ENCODE results near the gene INF2. TPM values are rescaled to one million over a fixed set of nuclear protein-coding genes. Genes with fewer than 3 reads are reported as not detected.

Gene INF2
- total RNA-seq, 6 donors from 2014 or later = 65.2 to 259 (median 131) TPM

DNA sequence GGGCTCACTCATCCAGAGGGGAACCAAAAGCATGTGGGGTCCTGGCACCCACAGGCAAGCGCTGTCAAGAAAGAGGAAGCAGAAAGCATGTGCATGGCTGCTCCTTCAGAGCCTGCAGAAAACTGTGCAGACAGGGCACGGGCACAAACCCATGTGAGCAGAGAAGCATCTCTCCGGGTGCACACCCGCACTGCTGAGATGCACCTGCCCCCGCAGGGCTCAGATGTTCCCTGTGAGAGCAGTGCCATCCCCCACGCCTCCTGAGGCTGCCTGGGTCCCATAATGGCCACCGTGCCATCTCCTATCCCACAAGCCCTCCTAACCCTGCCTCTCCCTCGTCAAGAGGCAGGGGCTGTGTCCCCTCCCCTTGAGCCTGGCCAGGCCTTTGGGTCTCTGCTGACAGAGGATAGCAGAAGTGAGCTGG lies 32.3 kb upstream of the INF2 start:
- Histone ChIP-seq H3K9me3 (peaks cover 0 to 11% (median 0%) of the 10 kb centered on the region in 4 donors), H3K4me1 (peaks cover 0 to 7% (median 0%) of the 10 kb centered on the region in 4 donors), H3K27me3 (peaks cover 0 to 8% (median 3%) of the 10 kb centered on the region in 4 donors), H3K4me3 (no peak overlapping the region), H3K27ac (no peak overlapping the region), H3K36me3 (no peaks in the 10 kb centered on the region)
- no peak for TF ChIP-seq EP300 (IDR thresholded peaks at IDR 0.05)
- TF ChIP-seq, protein P1, sequence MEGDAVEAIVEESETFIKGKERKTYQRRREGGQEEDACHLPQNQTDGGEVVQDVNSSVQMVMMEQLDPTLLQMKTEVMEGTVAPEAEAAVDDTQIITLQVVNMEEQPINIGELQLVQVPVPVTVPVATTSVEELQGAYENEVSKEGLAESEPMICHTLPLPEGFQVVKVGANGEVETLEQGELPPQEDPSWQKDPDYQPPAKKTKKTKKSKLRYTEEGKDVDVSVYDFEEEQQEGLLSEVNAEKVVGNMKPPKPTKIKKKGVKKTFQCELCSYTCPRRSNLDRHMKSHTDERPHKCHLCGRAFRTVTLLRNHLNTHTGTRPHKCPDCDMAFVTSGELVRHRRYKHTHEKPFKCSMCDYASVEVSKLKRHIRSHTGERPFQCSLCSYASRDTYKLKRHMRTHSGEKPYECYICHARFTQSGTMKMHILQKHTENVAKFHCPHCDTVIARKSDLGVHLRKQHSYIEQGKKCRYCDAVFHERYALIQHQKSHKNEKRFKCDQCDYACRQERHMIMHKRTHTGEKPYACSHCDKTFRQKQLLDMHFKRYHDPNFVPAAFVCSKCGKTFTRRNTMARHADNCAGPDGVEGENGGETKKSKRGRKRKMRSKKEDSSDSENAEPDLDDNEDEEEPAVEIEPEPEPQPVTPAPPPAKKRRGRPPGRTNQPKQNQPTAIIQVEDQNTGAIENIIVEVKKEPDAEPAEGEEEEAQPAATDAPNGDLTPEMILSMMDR (IDR thresholded peaks at IDR 0.05) = no peak
- no peak for TF ChIP-seq POLR2AphosphoS5 (IDR thresholded peaks at IDR 0.05)
- TF ChIP-seq POLR2A (IDR thresholded peaks at IDR 0.05) = no peak
- ATAC-seq (ENCODE audit: low FRiP score in 2 of 2) (no peak), DNase-seq (no peak)
- 40 to 45% methylated on average over 8 of the region's 8 CpGs for WGBS, 2 donors

DNA sequence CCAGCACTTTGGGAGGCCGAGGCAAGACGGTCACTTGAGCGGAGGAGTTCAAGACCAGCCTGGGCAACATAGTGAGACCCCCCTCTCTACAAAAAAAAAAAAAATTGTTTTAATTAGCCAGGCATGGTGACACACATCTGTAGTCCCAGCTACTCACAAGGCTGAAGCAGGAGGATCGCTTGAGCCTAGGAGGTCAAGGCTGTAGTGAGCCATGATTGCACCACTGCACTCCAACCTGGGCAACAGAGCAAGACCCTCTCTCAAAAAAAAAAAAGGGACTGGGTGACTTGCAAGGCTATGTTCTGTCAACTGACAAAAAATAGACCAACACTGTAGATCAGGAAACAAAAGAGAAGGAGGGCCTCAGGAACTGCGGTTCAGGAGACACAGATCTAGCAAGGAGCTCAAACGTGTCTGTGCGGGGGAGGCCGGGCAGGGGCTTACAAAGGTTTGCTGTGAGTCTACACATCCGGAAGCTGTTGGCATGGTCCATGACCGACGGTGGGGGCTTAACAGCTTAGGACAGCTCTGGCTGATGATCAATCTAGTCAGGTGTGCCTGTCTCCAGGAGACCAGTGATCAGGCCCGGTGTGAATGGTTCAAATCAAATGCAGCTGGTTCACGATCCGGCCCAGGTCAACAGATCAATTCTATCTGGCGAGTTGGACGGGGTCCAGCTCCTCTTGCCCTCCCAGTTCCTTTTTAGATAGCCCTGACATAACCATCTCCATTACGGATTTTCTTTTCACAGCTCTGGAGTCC lies 31.7 kb upstream of the INF2 start:
- H3K4me3 ChIP-seq = no peak overlapping the region
- ATAC-seq (ENCODE audit: low FRiP score in 2 of 2) = no peak
- peaks cover 0 to 7% (median 0%) of the 10 kb centered on the region in 4 donors for H3K4me1 ChIP-seq
- 68 to 74% methylated on average over 15 to 17 of the region's 17 CpGs for WGBS, 2 donors
- H3K27me3 ChIP-seq = peaks cover 0 to 8% (median 3%) of the 10 kb centered on the region in 4 donors
- H3K36me3 ChIP-seq = no peaks in the 10 kb centered on the region
- TF ChIP-seq, protein P1 (IDR thresholded peaks at IDR 0.05) = no peak
- TF ChIP-seq POLR2AphosphoS5 (IDR thresholded peaks at IDR 0.05) = no peak
- TF ChIP-seq POLR2A (IDR thresholded peaks at IDR 0.05) = no peak
- TF ChIP-seq EP300 (IDR thresholded peaks at IDR 0.05) = no peak
- no peak for DNase-seq
- H3K27ac ChIP-seq = no peak overlapping the region
- H3K9me3 ChIP-seq = peaks cover 0 to 9% (median 0%) of the 10 kb centered on the region in 4 donors

DNA sequence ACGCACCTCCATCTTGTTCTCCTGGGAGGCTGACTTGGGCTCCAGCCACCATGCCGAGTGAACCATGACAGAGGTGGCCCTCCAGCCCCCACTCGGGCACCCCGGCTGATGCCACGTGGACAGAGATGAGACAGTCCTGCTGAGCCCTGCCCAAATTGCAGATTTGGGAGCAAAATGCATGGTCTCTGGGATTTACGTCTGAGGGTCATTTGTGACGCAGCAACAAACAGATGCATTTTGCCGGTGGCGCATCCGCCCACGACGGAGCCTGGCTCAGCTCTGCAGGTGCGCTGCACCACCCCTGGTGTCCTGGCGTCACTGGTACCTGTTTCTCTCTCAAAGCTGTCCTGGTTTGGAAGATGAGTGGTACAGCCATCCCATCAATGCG lies 31.1 kb upstream of the INF2 start:
- H3K27ac ChIP-seq = no peak overlapping the region
- peaks cover 0 to 4% (median 0%) of the 10 kb centered on the region in 4 donors for H3K9me3 ChIP-seq
- no peak overlapping the region for H3K4me3 ChIP-seq
- peaks cover 0 to 7% (median 0%) of the 10 kb centered on the region in 4 donors for H3K4me1 ChIP-seq
- peaks cover 0 to 8% (median 3%) of the 10 kb centered on the region in 4 donors for H3K27me3 ChIP-seq
- ATAC-seq (ENCODE audit: low FRiP score in 2 of 2) = no peak
- TF ChIP-seq EP300 (IDR thresholded peaks at IDR 0.05) (no peak), POLR2A (IDR thresholded peaks at IDR 0.05) (no peak), POLR2AphosphoS5 (IDR thresholded peaks at IDR 0.05) (no peak)
- TF ChIP-seq, protein P1 (IDR thresholded peaks at IDR 0.05) = no peak
- WGBS, 2 donors = 95 to 96% methylated on average over 13 to 15 of the region's 15 CpGs
- no peak for DNase-seq
- no peaks in the 10 kb centered on the region for H3K36me3 ChIP-seq

DNA sequence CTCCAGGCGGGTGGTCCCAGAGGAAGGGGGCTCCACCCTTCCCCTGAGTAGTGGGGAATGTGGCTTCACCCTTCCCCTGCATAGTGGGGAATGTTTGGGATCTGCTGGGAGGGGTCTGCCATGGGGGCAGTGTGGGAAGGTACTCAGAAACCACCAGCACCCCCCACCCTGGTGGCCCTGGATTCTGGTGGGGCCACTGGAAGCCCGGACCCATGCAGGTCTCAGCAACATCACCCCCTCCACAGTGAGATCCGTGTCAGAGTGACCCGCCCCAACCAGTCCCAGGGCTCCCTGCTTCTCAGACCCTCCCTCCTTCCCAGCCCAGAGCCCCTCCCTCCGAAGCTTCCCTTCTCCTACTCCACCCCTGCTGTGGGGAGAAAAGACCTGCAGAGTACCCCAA lies 30.3 kb upstream of the INF2 start:
- TF ChIP-seq POLR2A (IDR thresholded peaks at IDR 0.05) (no peak), EP300 (IDR thresholded peaks at IDR 0.05) (no peak), POLR2AphosphoS5 (IDR thresholded peaks at IDR 0.05) (no peak)
- TF ChIP-seq, protein P1 (IDR thresholded peaks at IDR 0.05) = no peak
- ATAC-seq (ENCODE audit: low FRiP score in 2 of 2) (no peak), DNase-seq (no peak)
- H3K9me3 ChIP-seq = no peaks in the 10 kb centered on the region
- H3K4me3 ChIP-seq = no peak overlapping the region
- H3K36me3 ChIP-seq = no peaks in the 10 kb centered on the region
- 66 to 72% methylated on average over 5 of the region's 5 CpGs for WGBS, 2 donors
- peaks cover 0 to 7% (median 0%) of the 10 kb centered on the region in 4 donors for H3K4me1 ChIP-seq
- no peak overlapping the region for H3K27ac ChIP-seq
- H3K27me3 ChIP-seq = peaks cover 0 to 8% (median 3%) of the 10 kb centered on the region in 4 donors

All from upper lobe of left lung (tissue), 6 donors.